Liver (tissue), 9 donors: ENCODE data around the gene DCN. TPM values are rescaled to one million over a fixed set of nuclear protein-coding genes. Genes with fewer than 3 reads are reported as not detected.

Experiments
- DNase-seq: peaks from one replicate; pipeline ENCODE4 v3.0.0-alpha.2; 2017; ENCODE audit warnings: low spot score
- H3K27ac ChIP-seq, 2 donors: one replicate each; pipeline ENCODE4 v1.7.0; 2013; ENCODE audit warnings: inconsistent platforms in 2 of 2, low read length in 2 of 2, control low read depth in 1 of 2, low read depth in 1 of 2, mild to moderate bottlenecking in 1 of 2
- H3K27me3 ChIP-seq, 4 donors: one replicate each; pipeline versions ENCODE4 v1.6.1 to v1.7.0; 2013; ENCODE audit warnings: low read length in 3 of 4, inconsistent platforms in 1 of 4, mild to moderate bottlenecking in 1 of 4, moderate library complexity in 1 of 4; ENCODE audit not compliant: control insufficient read depth in 4 of 4, insufficient read depth in 4 of 4
- H3K36me3 ChIP-seq, 4 donors: one replicate each; pipeline versions ENCODE4 v1.6.1 to v1.7.0; 2013; ENCODE audit warnings: low read length in 3 of 4, mild to moderate bottlenecking in 3 of 4, low read depth in 1 of 4, moderate library complexity in 1 of 4; ENCODE audit not compliant: control insufficient read depth in 4 of 4, insufficient read depth in 3 of 4
- H3K4me1 ChIP-seq, 4 donors: one replicate each; pipeline versions ENCODE4 v1.6.1 to v1.7.0; 2013; ENCODE audit warnings: low read length in 3 of 4, mild to moderate bottlenecking in 3 of 4, moderate library complexity in 1 of 4; ENCODE audit not compliant: control insufficient read depth in 4 of 4, insufficient read depth in 4 of 4
- H3K4me3 ChIP-seq, 3 donors: one replicate each; pipeline versions ENCODE4 v1.6.1 to v1.7.0; 2013; ENCODE audit warnings: low read length in 3 of 3, control low read depth in 1 of 3, low read depth in 1 of 3, mild to moderate bottlenecking in 1 of 3
- H3K9ac ChIP-seq, 2 donors: one replicate each; pipeline ENCODE4 v1.7.0; 2013; ENCODE audit warnings: low read length in 2 of 2, mild to moderate bottlenecking in 2 of 2, moderate library complexity in 2 of 2, control low read depth in 1 of 2, low read depth in 1 of 2
- H3K9me3 ChIP-seq, 4 donors: one replicate each; pipeline versions ENCODE4 v1.6.1 to v1.7.0; 2013; ENCODE audit warnings: low read length in 3 of 4; ENCODE audit not compliant: control insufficient read depth in 4 of 4
- ATF3 ChIP-seq: IDR thresholded peaks from 2 replicates; pipeline ENCODE4 v1.6.1; 2016; ENCODE audit warnings: antibody characterized with exemption
- CTCF ChIP-seq: fragments of 150-350 bp; IDR thresholded peaks from 2 replicates; pipeline ENCODE4 v1.5.1; 2017; ENCODE audit warnings: improper control_type of control experiment, low read depth, low read length; ENCODE audit not compliant: missing input control
- EGR1 ChIP-seq, 2 donors: IDR thresholded peaks; 2 replicates each; pipeline ENCODE4 v1.6.1; 2016 to 2018; ENCODE audit warnings: antibody characterized with exemption in 2 of 2, low read depth in 2 of 2
- FOXA1 ChIP-seq: IDR thresholded peaks from 2 replicates; pipeline ENCODE4 v1.6.1; 2016; ENCODE audit warnings: antibody characterized with exemption
- FOXA2 ChIP-seq: IDR thresholded peaks from 2 replicates; pipeline ENCODE4 v1.6.1; 2016; ENCODE audit warnings: antibody characterized with exemption
- GABPA ChIP-seq, 2 donors: IDR thresholded peaks in 1 of 2; conservative IDR thresholded peaks in 1 of 2; 2 replicates each; pipeline ENCODE4 v1.6.1; 2016; ENCODE audit warnings: antibody characterized with exemption in 2 of 2, mild to moderate bottlenecking in 1 of 2, moderate library complexity in 1 of 2
- HNF4A ChIP-seq, 2 donors: conservative IDR thresholded peaks; 2 replicates each; pipeline ENCODE4 v1.6.1; 2016; ENCODE audit warnings: antibody characterized with exemption in 2 of 2, mild to moderate bottlenecking in 2 of 2
- HNF4G ChIP-seq: IDR thresholded peaks from 2 replicates; pipeline ENCODE4 v1.6.1; 2016; ENCODE audit warnings: antibody characterized with exemption
- JUND ChIP-seq, 2 donors: IDR thresholded peaks; 2 replicates each; pipeline ENCODE4 v1.6.1; 2016; ENCODE audit warnings: antibody characterized with exemption in 2 of 2
- NR2F2 ChIP-seq: IDR thresholded peaks from 2 replicates; pipeline ENCODE4 v1.6.1; 2016; ENCODE audit warnings: antibody characterized with exemption
- RAD21 ChIP-seq, 2 donors: IDR thresholded peaks; 2 replicates each; pipeline ENCODE4 v1.6.1; 2016; ENCODE audit warnings: antibody characterized with exemption in 2 of 2, mild to moderate bottlenecking in 2 of 2
- RXRA ChIP-seq, 2 donors: IDR thresholded peaks; 2 replicates each; pipeline ENCODE4 v1.6.1; 2017 to 2018; ENCODE audit warnings: antibody characterized with exemption in 2 of 2, mild to moderate bottlenecking in 1 of 2
- SP1 ChIP-seq: IDR thresholded peaks from 2 replicates; pipeline ENCODE4 v1.6.1; 2018; ENCODE audit warnings: antibody characterized with exemption, mild to moderate bottlenecking
- TAF1 ChIP-seq: conservative IDR thresholded peaks from 2 replicates; pipeline ENCODE4 v1.6.1; 2016; ENCODE audit warnings: antibody characterized with exemption, mild to moderate bottlenecking
- YY1 ChIP-seq: IDR thresholded peaks from 2 replicates; pipeline ENCODE4 v1.6.1; 2016; ENCODE audit warnings: antibody characterized with exemption, mild to moderate bottlenecking
- WGBS: extraction: QIAGEN DNeasy Blood & Tissue Kit; methylation state at CpG from one replicate; pipeline ENCODE4 v1.1.7; 2013; 5-methylcytosine and 5-hydroxymethylcytosine counted together
- polyA plus RNA-seq, 2 donors: library from polyadenylated mRNA; stranded (reverse) in 1 of 2; unstranded in 1 of 2; fragments of 200-250 nt in 1 of 2; fragments of >200 nt in 1 of 2; fragmentation: Nextera tagmentation in 1 of 2; extraction: Ambion mirVana in 1 of 2; gene quantifications; one replicate each; pipeline versions ENCODE4 v1.2.1 to v1.2.3, GENCODE V29; 2013 to 2015
- total RNA-seq, 2 donors: library from RNA; depleted of rRNA; stranded (reverse); fragments of >200 nt; gene quantifications; one replicate each; pipeline ENCODE4 v1.2.3, GENCODE V29; 2014
- TF ChIP-seq, protein P1 (sequence below): IDR thresholded peaks from 2 replicates; pipeline ENCODE4 v1.6.1; 2016; ENCODE audit warnings: antibody characterized with exemption, mild to moderate bottlenecking
- TF ChIP-seq, protein P2 (sequence below): IDR thresholded peaks from 2 replicates; pipeline ENCODE4 v1.6.1; 2016; ENCODE audit warnings: antibody characterized with exemption
- TF ChIP-seq, protein P3 (sequence below): IDR thresholded peaks from 2 replicates; pipeline ENCODE4 v1.6.1; 2016; ENCODE audit warnings: antibody characterized with exemption
- donor health status: healthy.
- donor health status: healthy.
- donor health status: healthy.
- donor health status: healthy.
- donor health status: healthy.

DCN gene
- total and polyA plus RNA-seq, 4 donors, result 74.9 to 148 (median 98.6) TPM

DNA sequence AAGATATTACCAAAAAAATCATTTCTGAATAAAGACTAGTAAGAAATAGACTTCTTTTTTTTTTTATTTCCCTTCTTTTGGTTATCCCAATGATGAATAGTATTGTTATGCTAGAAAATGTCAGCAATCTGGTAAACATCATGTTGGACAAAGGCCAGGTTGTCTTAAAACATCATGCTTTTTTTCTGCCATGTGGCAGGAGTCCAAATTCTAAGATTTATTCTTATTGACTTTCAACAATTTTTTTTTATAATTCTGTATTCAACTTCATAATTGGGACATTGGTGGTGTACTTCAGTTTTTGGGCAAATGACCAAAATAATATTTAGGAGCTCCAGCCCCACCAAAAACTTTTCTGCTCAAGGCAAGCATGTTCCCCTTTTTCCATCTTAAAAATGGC, 10.5 kb downstream of the DCN start (continued):
- TF ChIP-seq, protein P1, sequence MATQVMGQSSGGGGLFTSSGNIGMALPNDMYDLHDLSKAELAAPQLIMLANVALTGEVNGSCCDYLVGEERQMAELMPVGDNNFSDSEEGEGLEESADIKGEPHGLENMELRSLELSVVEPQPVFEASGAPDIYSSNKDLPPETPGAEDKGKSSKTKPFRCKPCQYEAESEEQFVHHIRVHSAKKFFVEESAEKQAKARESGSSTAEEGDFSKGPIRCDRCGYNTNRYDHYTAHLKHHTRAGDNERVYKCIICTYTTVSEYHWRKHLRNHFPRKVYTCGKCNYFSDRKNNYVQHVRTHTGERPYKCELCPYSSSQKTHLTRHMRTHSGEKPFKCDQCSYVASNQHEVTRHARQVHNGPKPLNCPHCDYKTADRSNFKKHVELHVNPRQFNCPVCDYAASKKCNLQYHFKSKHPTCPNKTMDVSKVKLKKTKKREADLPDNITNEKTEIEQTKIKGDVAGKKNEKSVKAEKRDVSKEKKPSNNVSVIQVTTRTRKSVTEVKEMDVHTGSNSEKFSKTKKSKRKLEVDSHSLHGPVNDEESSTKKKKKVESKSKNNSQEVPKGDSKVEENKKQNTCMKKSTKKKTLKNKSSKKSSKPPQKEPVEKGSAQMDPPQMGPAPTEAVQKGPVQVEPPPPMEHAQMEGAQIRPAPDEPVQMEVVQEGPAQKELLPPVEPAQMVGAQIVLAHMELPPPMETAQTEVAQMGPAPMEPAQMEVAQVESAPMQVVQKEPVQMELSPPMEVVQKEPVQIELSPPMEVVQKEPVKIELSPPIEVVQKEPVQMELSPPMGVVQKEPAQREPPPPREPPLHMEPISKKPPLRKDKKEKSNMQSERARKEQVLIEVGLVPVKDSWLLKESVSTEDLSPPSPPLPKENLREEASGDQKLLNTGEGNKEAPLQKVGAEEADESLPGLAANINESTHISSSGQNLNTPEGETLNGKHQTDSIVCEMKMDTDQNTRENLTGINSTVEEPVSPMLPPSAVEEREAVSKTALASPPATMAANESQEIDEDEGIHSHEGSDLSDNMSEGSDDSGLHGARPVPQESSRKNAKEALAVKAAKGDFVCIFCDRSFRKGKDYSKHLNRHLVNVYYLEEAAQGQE, result no peak
- TF ChIP-seq TAF1, result no peak

GRCh38 chr12:91171476-91171875, 11.1 kb downstream of the DCN start:
- TF ChIP-seq ATF3 (no peak), RAD21 (IDR thresholded peaks at IDR 0.05) (no peak), SP1 (no peak), NR2F2 (no peak), FOXA2 (no peak), GABPA (IDR thresholded peaks at IDR 0.05 in 1 of 2, conservative IDR thresholded peaks at IDR 0.05 in 1 of 2) (no peak), JUND (IDR thresholded peaks at IDR 0.05) (no peak), CTCF (no peak), EGR1 (IDR thresholded peaks at IDR 0.05; ENCODE audit: low read depth in 2 of 2) (no peak), YY1 (no peak), RXRA (IDR thresholded peaks at IDR 0.05) (no peak), HNF4G (no peak), FOXA1 (no peak), HNF4A (conservative IDR thresholded peaks at IDR 0.05) (no peak), TAF1 (no peak)
- TF ChIP-seq, protein P2, sequence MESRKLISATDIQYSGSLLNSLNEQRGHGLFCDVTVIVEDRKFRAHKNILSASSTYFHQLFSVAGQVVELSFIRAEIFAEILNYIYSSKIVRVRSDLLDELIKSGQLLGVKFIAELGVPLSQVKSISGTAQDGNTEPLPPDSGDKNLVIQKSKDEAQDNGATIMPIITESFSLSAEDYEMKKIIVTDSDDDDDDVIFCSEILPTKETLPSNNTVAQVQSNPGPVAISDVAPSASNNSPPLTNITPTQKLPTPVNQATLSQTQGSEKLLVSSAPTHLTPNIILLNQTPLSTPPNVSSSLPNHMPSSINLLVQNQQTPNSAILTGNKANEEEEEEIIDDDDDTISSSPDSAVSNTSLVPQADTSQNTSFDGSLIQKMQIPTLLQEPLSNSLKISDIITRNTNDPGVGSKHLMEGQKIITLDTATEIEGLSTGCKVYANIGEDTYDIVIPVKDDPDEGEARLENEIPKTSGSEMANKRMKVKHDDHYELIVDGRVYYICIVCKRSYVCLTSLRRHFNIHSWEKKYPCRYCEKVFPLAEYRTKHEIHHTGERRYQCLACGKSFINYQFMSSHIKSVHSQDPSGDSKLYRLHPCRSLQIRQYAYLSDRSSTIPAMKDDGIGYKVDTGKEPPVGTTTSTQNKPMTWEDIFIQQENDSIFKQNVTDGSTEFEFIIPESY, result no peak
- TF ChIP-seq, protein P3, sequence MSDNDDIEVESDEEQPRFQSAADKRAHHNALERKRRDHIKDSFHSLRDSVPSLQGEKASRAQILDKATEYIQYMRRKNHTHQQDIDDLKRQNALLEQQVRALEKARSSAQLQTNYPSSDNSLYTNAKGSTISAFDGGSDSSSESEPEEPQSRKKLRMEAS, result no peak
- TF ChIP-seq, protein P1, result no peak
- 58% methylated on average over 2 of the region's 2 CpGs for WGBS
- no peak overlapping the region for H3K9ac ChIP-seq
- H3K9me3 ChIP-seq, result no peaks in the 10 kb centered on the region
- H3K4me1 ChIP-seq, result no peaks in the 10 kb centered on the region
- no peaks in the 10 kb centered on the region for H3K36me3 ChIP-seq
- no peaks in the 10 kb centered on the region for H3K27me3 ChIP-seq
- H3K27ac ChIP-seq, result no peak overlapping the region
- no peak for DNase-seq
- no peak overlapping the region for H3K4me3 ChIP-seq
